KOPT-K1 (cell line): ENCODE results near the gene SLC25A10.
"Not testable (repeated sequence)": the region's sequence is repeated elsewhere in the genome, so short reads cannot be mapped to it uniquely, and the experiment has no call there.

Source experiments
- H3K27ac ChIP-seq: fragments of 200-600 bp; sonication (generic); 2 replicates; pipeline ENCODE4 v1.5.1; 2016; ENCODE audit warnings: antibody characterized with exemption, mild to moderate bottlenecking, low read depth, low read length; ENCODE audit not compliant: poor library complexity, severe bottlenecking
- H3K36me3 ChIP-seq: fragments of 200-600 bp; sonication (generic); 2 replicates; pipeline ENCODE4 v1.5.1; 2017; ENCODE audit warnings: antibody characterized with exemption, mild to moderate bottlenecking, low read length, moderate library complexity; ENCODE audit not compliant: insufficient read depth
- H3K9me3 ChIP-seq: fragments of 200-600 bp; sonication (generic); 2 replicates; pipeline ENCODE4 v1.5.1; 2017; ENCODE audit warnings: antibody characterized with exemption, low read length, mild to moderate bottlenecking; ENCODE audit not compliant: insufficient read depth, poor library complexity, severe bottlenecking

Gene SLC25A10

GRCh38 chr17:81738801-81739393 is 26.8 kb downstream of the SLC25A10 start:
- Histone ChIP-seq H3K27ac (no peak overlapping the region), H3K9me3 (no peaks in the 10 kb centered on the region), H3K36me3 (no peaks in the 10 kb centered on the region)

DNA sequence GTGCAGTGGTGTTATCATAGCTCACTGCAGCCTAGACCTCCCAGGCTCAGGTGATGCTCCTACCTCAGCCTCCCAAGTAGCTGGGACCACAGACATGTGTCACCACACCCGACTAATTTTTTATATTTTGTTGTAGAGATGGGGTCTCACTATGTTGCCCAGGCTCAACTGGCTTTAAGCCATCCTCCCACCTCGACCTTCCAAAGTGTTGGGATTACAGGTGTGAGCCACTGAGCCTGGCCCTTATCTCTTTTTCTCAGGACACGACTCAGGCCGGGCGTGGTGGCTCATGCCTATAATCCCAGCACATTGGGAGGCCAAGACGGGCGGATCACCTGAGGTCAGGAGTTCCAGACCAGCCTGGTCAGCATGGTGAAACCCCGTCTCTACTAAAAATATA is 27.5 kb downstream of the SLC25A10 start:
- H3K27ac ChIP-seq, H3K9me3 ChIP-seq, H3K36me3 ChIP-seq: not testable (repeated sequence)

DNA sequence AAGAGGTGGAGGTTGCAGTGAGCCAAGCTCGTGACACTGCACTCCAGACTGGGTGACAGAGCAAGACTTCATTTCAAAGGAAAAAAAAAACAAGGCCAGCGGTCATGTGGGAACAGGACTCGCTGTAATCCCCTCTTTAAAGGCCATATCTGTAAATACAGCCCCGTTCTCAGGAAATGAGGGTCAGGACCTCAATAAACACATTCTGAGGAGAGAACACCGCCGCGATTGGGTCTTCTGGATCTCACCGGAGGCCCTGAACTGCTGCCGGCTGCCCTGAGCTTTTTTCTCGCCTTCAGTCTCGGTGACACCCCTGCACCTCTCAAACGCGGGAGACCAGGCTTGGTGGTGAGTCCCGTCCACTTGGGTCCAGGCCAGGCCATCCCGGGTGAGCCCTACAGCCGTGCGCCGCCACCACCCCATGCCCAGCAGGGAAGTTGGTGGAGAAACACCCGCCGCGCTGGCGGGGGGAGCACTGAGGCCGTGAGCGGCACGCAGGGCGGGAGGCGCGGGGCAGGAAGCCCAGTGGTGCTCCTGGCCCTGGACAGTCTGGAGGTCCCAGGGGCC is 28.4 kb downstream of the SLC25A10 start:
- no peaks in the 10 kb centered on the region for H3K9me3 ChIP-seq
- no peaks in the 10 kb centered on the region for H3K36me3 ChIP-seq
- H3K27ac ChIP-seq = no peak overlapping the region

DNA sequence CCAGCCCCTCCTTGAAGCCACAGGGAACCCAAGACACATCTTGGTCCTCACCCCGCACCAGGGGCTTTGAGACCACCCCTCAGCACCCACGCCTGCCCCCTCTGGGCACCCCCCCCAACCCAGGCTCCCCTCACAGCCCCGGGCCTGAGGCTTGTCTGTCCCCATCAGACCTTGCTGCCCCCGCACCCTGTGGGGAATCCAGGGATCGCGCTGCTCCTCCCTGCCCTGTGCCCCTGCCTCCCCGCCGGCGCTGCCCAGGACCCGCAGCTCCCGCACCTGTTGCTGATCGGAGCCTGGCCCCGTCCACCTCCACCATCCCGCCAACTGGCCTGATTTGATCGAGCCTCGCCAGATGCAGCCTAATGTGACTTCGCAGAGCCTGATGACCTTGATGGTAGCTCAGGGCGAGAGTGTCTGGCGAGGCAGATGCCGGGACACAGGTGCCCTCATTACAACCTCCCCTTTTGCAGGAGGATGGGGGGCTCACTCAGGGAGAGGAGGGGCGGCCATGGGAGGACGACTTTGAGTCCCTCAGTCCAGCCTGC is 29.0 kb downstream of the SLC25A10 start:
- Histone ChIP-seq H3K9me3 (no peaks in the 10 kb centered on the region), H3K36me3 (no peaks in the 10 kb centered on the region), H3K27ac (no peak overlapping the region)

GRCh38 chr17:81741594-81742452 is 29.7 kb downstream of the SLC25A10 start:
- no peaks in the 10 kb centered on the region for H3K9me3 ChIP-seq
- no peak overlapping the region for H3K27ac ChIP-seq
- no peaks in the 10 kb centered on the region for H3K36me3 ChIP-seq
